Endothelial cell of umbilical vein (primary cell): Measurements from ENCODE around the gene PCDHGA8. TPM values are rescaled to one million over a fixed set of nuclear protein-coding genes. Genes with fewer than 3 reads are reported as not detected.

ENCODE experiments used
- BruUV-seq: library from RNA; stranded (reverse); fragments of 400-500 nt; replicated peaks from 2 replicates; lab custom pipeline; 2021; lab: Mats Ljungman, UMichigan
- CTCF ChIA-PET: fragments of 300-600, 350-600 bp; sonication (Branson Sonifier 250); formaldehyde crosslinking; loops from one replicate; lab custom pipeline; 2021; ENCODE audit warnings: antibody characterized with exemption, inconsistent platforms; lab: Charles Lee
- POLR2A ChIA-PET: fragments of 300-600, 350-600 bp; sonication (Branson Sonifier 250); formaldehyde crosslinking; loops from one replicate; lab custom pipeline; 2021; ENCODE audit warnings: antibody characterized with exemption, inconsistent platforms; lab: Charles Lee
- DNase-seq: peaks from one replicate; pipeline ENCODE4 v3.0.0-alpha.2; 2011; ENCODE audit warnings: low read depth, low spot score
- FAIRE-seq: peaks from 2 replicates; lab custom pipeline; 2011; peaks lifted over from hg19 to GRCh38; lab: Jason Lieb, UNC
- H2AFZ ChIP-seq: 2 replicates; pipeline ENCODE4 v1.6.0; 2012; ENCODE audit warnings: low read depth, low read length, control low read depth, inconsistent platforms
- H3K27ac ChIP-seq: 2 replicates; pipeline ENCODE4 v1.5.1; 2011; ENCODE audit warnings: low read depth, mild to moderate bottlenecking, control low read depth, low read length, moderate library complexity; ENCODE audit not compliant: insufficient read depth
- H3K27me3 ChIP-seq, 2 experiments: 2 replicates each; pipeline versions ENCODE4 v1.6.0 to v1.6.1; 2011; ENCODE audit warnings: low read length in 2 of 2, mixed read lengths in 1 of 2; ENCODE audit not compliant: control insufficient read depth in 2 of 2, insufficient read depth in 2 of 2
- H3K36me3 ChIP-seq, 2 experiments: 2 replicates in 1 of 2; 3 replicates in 1 of 2; pipeline ENCODE4 v1.5.1; 2011; ENCODE audit warnings: low read length in 2 of 2, mild to moderate bottlenecking in 1 of 2, moderate library complexity in 1 of 2; ENCODE audit not compliant: control insufficient read depth in 2 of 2, insufficient read depth in 2 of 2; ENCODE audit errors: extremely low read depth in 1 of 2
- H3K4me1 ChIP-seq: 3 replicates; pipeline ENCODE4 v1.5.1; 2011; ENCODE audit warnings: mild to moderate bottlenecking, low read length; ENCODE audit not compliant: control insufficient read depth, insufficient read depth; ENCODE audit errors: extremely low read depth
- H3K4me2 ChIP-seq: 2 replicates; pipeline ENCODE4 v1.6.1; 2011; ENCODE audit warnings: low read length, control low read depth, mixed read lengths; ENCODE audit not compliant: insufficient read depth
- H3K4me3 ChIP-seq, 3 experiments: fragments of 200-600 bp in 1 of 3; sonication (generic), shearing (Covaris generic) in 1 of 3; replicated peaks in 1 of 3; 2 replicates each; pipeline ENCODE4 v1.5.1; 2011 to 2016; ENCODE audit warnings: control low read depth in 3 of 3, low read length in 3 of 3, mild to moderate bottlenecking in 2 of 3, inconsistent platforms in 1 of 3, low read depth in 1 of 3, moderate library complexity in 1 of 3; ENCODE audit not compliant: insufficient read depth in 1 of 3
- H3K79me2 ChIP-seq: 2 replicates; pipeline ENCODE4 v1.6.0; 2012; ENCODE audit warnings: low read length, inconsistent platforms; ENCODE audit not compliant: control insufficient read depth, insufficient read depth
- H3K9ac ChIP-seq: replicated peaks from 2 replicates; pipeline ENCODE3; 2011; ENCODE audit warnings: low read length, control low read depth; ENCODE audit not compliant: insufficient read depth; ENCODE audit errors: extremely low read depth
- H3K9me1 ChIP-seq: replicated peaks from 3 replicates; pipeline ENCODE4 v1.6.0; 2011; ENCODE audit warnings: mild to moderate bottlenecking, low read length; ENCODE audit not compliant: control insufficient read depth, insufficient read depth; ENCODE audit errors: extremely low read depth
- H3K9me3 ChIP-seq: replicated peaks from 2 replicates; pipeline ENCODE4 v1.5.1; 2012; ENCODE audit warnings: low read length, inconsistent platforms; ENCODE audit not compliant: control insufficient read depth, insufficient read depth
- H4K20me1 ChIP-seq: replicated peaks from 2 replicates; pipeline ENCODE3; 2011; ENCODE audit warnings: mild to moderate bottlenecking, low read length; ENCODE audit not compliant: control insufficient read depth, insufficient read depth; ENCODE audit errors: extremely low read depth
- EZH2 ChIP-seq: IDR thresholded peaks from 2 replicates; pipeline ENCODE4 v1.6.1; 2012; ENCODE audit warnings: borderline replicate concordance, low read depth, mild to moderate bottlenecking, moderate library complexity, low read length, inconsistent platforms; ENCODE audit not compliant: severe bottlenecking
- POLR2A ChIP-seq: IDR thresholded peaks from 2 replicates; pipeline ENCODE4 v1.6.1; 2012; ENCODE audit warnings: low read depth, mild to moderate bottlenecking, control low read depth, low read length
- dilution Hi-C: fragments of 300-500 bp; cut with MboI; formaldehyde crosslinking; loops from one replicate; pipeline ENCODE4 v1.15.0; 2019; ENCODE audit warnings: low sequenced_read_pairs; ENCODE audit not compliant: extremely low pct_ligation_motif_present
- intact Hi-C: fragments of 100-400 bp; cut with micrococcal nuclease; formaldehyde crosslinking; loops from one replicate; pipeline ENCODE4 v1.10.0; 2022
- polyA plus RNA-seq, 4 experiments: library from polyadenylated mRNA; depleted of rRNA in 3 of 4; stranded (reverse) in 3 of 4; unstranded in 1 of 4; fragments of >200 nt; gene quantifications; 2 replicates each; pipeline versions ENCODE4 v1.2.1 to v1.2.3, GENCODE V29; 2011 to 2012; ENCODE audit warnings: missing spikeins in 1 of 4
- total RNA-seq: library from RNA; stranded (reverse); gene quantifications from 2 replicates; pipeline ENCODE4 v1.2.3, GENCODE V29; 2021
- TF ChIP-seq, protein P1 (sequence below), 2 donors: IDR thresholded peaks; 1 replicate in 1 of 2; 2 replicates in 1 of 2; pipeline ENCODE4 v1.5.1; 2011; ENCODE audit warnings: low read length in 2 of 2, mild to moderate bottlenecking in 2 of 2, moderate library complexity in 2 of 2, control low read depth in 1 of 2, inconsistent platforms in 1 of 2, low read depth in 1 of 2; ENCODE audit not compliant: insufficient read depth in 1 of 2; ENCODE audit errors: extremely low read depth in 1 of 2

Gene PCDHGA8
- total and polyA plus RNA-seq, 2 donors (not counting 3 experiments of a cell fraction or from before 2014, with no cell fraction given), result 0.44 to 0.95 TPM

DNA sequence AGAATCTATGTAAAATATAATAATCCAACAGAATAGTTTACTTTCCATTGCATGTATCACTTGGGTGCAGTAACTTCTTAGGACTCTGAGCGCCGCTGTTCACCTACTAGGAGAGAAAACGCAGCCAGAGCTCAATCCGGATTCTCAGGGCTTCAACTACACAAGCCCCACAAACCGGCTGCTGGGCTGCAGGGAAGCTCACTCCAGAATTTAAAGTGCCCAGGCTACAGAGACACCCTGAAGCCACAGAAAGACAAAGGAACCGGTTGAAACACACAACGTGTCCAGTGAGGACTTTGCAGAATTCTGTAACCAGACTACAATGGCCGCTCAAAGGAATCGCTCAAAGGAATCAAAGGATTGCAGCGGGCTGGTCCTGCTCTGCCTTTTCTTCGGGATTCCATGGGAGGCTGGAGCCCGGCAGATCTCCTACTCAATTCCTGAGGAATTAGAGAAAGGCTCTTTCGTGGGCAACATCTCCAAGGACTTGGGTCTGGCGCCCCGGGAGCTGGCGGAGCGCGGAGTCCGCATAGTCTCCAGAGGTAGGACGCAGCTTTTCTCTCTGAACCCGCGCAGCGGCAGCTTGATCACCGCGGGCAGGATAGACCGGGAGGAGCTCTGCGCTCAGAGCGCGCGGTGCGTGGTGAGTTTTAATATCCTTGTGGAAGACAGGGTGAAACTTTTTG lies 20.6 kb downstream of the PCDHGA8 start, which contains the start of gene PCDHGA10:
TSS of gene PCDHGA10 (plus strand) at position 134 of the 686 bp plus-strand sequence. CDS start at position 323, 189 bp downstream.
- DNase-seq (peak; percentile 72), FAIRE-seq (peak; percentile 92)
- Histone ChIP-seq H3K27ac (no peak within 1 kb of the TSS), H3K79me2 (no peaks in the 10 kb centered on the region), H3K9me3 (no peaks in the 10 kb centered on the region), H3K9me1 (no peaks in the 10 kb centered on the region), H3K4me3 (peak within 1 kb of the TSS; percentile 14 to 72 (median 34)), H3K4me2 (peak within 1 kb of the TSS; percentile 77), H3K27me3 (peaks cover 48 to 84% of the 10 kb centered on the region in 2 experiments), H3K36me3 (no peaks in the 10 kb centered on the region), H3K4me1 (peaks cover 6% of the 10 kb centered on the region), H3K9ac (peak within 1 kb of the TSS; percentile 38), H2AFZ (peak within 1 kb of the TSS; percentile 27), H4K20me1 (peaks cover 5% of the 10 kb centered on the region)
- TF ChIP-seq EZH2 (peak; percentile 43), POLR2A (no peak)
- TF ChIP-seq, protein P1, sequence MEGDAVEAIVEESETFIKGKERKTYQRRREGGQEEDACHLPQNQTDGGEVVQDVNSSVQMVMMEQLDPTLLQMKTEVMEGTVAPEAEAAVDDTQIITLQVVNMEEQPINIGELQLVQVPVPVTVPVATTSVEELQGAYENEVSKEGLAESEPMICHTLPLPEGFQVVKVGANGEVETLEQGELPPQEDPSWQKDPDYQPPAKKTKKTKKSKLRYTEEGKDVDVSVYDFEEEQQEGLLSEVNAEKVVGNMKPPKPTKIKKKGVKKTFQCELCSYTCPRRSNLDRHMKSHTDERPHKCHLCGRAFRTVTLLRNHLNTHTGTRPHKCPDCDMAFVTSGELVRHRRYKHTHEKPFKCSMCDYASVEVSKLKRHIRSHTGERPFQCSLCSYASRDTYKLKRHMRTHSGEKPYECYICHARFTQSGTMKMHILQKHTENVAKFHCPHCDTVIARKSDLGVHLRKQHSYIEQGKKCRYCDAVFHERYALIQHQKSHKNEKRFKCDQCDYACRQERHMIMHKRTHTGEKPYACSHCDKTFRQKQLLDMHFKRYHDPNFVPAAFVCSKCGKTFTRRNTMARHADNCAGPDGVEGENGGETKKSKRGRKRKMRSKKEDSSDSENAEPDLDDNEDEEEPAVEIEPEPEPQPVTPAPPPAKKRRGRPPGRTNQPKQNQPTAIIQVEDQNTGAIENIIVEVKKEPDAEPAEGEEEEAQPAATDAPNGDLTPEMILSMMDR (IDR thresholded peaks at IDR 0.05; ENCODE audit: extremely low read depth in 1 of 2, insufficient read depth in 1 of 2, low read depth in 1 of 2, low read length in 2 of 2), result peak; percentile 58 to 76
- intact Hi-C loops (no loop called here), dilution Hi-C loops (no loop called here)
- POLR2A ChIA-PET, result interaction anchor here (1.0 to 1.4 kb wide), 3 partner anchors 17 to 144 kb away, joined by 3 to 6 read pairs (median 3); partner anchors contain the start of gene PCDHGA12
- TSS peak; percentile 14 for BruUV-seq
- CTCF ChIA-PET, result interaction anchor here (0.6 to 11.3 kb wide), 36 partner anchors 8 to 190 kb away, joined by 3 to 335 read pairs (median 8); partner anchors contain the start of genes PCDHB14, PCDHGA1, PCDHGA11 and PCDHGA12
